ENCODE data around the gene CRCP.
"Not testable (repeated sequence)": the region's sequence is repeated elsewhere in the genome, so short reads cannot be mapped to it uniquely, and the experiment has no call there.

Gene CRCP

DNA sequence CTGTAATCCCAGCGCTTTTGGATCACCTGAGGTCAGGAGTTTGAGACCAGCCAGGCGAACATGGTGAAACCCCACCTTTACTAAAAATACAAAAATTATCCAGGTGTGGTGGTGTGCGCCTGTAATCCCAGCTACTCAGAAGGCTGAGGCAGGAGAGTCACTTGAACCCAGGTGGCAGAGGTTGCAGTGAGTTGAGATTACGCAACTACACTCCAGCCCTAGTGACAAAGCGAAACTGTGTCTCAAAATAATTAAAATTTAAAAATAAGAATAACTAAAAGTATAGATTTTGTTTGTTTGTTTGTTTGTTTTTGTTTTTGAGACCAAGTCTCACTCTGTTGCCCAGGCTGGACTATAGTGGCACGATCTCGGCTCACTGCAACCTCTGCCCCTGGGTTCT, 41.4 kb downstream of the CRCP start:
- DNase-seq (ENCODE audit: low read depth, low spot score): not testable (repeated sequence)

DNA sequence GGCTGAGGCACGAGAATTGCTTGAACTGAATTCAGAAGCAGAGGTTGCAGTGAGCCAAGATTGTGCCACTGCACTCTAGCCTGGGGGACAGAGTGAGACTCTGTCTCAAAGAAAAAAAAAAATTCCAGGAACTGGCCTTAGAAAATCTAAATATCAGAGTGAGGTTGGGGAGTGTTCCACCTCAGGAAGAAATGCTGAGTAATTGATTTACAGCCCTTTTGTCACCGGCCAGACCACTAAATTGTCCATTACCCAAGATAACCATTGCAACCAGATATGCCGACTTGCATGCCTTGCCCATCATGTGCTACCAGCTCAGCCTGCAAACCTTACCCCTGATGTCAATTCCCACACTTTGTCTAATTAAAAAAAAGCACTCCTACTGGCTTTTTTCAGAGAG, 42.4 kb downstream of the CRCP start:
- no peak for DNase-seq (ENCODE audit: low read depth, low spot score)

DNA sequence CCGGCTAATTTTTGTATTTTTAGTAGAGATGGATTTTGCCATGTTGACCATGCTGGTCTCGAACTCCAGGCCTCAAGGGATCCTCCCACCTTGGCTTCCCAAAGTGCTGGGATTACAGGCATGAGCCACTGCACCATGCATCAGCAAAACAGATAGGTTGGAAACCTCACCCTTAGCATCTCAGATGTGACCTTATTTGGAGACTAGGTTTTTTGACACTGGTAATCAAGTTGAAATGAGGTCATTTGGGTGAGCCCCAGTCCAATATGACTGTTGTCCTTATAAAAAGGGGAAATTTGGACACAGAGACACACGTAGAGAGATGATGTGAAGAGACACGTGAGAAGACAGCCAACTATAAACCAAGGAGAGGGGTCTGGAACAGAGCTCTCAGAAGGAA, 48.0 kb downstream of the CRCP start:
- DNase-seq (ENCODE audit: low read depth, low spot score): no peak

DNA sequence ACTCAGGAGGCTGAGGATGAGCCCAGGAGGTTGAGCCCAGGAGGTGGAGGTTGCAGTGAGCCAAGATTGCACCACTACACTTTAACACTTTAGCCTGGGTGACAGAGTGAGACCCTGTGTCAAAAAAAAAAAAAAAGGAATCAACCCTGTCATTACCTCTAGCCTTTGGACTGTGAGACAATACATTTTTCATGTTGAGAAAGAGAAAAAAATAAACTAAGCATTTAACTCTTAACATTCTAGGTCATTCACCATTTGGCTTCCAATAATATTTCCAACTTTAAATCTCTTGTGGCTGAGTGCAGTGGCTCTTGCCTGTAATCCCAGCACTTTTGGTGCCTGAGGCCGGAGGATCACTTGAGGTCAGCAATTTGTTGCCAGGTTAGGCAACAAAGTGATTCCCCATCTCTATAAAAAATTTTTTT, 48.6 kb downstream of the CRCP start:
- no peak for DNase-seq (ENCODE audit: low read depth, low spot score)

DNA sequence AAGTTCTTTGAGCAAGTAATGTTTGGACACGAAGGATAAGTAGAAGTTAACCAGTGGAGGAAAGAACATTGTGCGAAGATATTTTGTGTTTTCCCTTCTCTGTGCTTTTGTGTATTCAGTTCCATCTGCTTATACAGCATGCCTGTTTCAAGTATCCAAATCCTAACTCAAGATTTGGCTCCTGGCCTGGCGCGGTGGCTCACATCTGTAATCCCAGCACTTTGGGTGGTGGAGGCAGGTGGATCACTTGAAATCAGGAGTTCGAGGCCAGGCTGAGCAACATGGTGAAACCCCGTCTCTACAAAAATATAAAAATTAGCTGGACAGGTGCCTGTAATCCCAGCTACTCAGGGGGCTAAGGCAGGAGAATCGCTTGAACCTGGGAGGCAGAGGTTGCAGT, 49.7 kb downstream of the CRCP start:
- DNase-seq (ENCODE audit: low read depth, low spot score): no peak

DNA sequence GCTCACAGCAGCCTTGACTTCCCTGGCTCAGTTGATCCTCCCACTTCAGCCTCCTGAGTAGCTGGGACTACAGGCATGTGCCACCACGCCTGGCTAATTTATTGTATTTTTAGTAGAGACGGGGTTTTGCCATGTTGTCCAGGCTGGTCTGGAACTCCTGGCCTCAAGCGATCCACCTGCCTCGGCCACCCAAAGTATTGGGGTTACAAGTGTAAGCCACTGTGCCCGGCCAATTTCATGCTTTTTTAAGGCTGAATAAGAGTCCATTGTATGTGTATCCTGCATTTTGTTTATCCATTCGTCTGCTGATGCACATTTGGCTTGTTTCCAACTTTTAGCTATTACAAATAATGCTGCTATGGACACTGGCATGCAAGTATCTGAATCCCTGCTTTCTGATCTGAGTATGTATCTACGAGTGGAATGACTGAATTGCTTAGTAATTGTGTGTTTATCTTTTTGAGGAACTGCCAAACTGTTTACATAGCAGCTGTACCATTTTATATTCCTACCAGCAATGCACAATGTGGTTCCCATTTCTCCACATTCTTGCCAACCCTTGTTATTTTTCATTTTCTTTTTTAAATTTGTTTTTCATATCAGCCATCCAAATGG, 53.2 kb downstream of the CRCP start:
- no peak for DNase-seq (ENCODE audit: low read depth, low spot score)

DNA sequence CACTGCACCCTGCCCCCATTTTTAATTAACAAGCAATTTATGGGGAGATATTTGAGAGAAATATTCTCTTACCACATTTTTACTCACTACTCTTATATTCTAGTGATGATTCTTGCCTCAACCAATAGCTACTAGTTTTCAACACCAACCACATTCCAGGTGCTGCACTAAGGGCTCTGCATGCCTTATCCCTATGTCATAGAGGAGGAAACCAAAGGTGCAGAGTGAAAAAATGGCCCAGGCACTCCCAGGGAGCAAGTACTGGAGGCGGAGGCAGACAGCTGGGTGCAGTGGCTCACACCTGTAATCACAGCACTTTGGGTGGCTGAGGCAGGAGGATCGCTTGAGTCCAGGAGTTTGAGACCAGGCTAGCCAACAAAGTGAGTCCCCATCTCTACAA, 55.0 kb downstream of the CRCP start:
- no peak for DNase-seq (ENCODE audit: low read depth, low spot score)

DNA sequence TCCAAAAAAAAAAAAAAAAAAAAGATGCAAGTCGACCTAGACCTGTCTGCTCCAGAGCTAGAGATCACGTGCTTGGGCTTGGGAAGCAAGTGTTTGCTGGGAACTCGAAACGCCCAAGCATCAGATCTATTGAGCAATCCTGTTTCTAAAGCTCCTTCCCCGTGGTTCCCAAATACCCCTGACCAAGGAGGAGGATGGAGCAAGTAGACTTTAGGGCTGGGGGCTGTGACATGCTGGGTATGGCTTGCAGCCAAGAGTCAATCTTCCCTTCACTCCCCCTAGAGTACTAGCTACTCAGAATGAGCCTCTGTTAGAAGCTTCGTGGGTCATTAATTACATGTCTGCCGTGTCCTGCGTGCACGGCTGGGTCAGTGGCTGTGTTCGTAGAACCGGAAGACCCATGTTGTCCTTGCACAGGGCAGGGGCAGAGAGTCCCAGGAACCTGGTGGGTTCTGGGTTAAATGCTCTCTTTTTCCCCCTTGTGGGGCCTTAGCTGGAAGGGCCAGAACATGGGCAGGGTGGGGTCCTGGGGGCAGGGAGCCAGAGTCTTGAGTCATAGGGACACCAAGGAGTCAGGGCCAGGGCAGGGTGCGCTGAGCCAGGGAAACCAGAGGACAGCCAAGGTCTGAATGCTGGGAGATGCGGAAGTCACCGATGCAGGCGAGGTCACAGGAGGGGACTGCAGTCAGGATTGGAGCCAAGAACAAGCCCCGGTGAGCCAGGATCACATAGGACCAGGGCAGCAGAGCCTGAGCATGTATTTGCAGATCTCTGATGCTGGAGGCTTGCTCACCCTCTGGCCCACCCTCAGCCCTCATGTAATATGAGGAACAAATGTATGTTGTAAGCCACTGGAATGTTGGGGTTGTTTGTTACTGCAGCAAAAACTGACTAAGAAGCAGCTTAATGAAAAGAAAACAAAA, 55.9 kb downstream of the CRCP start:
- DNase-seq (ENCODE audit: low read depth, low spot score): no peak

DNA sequence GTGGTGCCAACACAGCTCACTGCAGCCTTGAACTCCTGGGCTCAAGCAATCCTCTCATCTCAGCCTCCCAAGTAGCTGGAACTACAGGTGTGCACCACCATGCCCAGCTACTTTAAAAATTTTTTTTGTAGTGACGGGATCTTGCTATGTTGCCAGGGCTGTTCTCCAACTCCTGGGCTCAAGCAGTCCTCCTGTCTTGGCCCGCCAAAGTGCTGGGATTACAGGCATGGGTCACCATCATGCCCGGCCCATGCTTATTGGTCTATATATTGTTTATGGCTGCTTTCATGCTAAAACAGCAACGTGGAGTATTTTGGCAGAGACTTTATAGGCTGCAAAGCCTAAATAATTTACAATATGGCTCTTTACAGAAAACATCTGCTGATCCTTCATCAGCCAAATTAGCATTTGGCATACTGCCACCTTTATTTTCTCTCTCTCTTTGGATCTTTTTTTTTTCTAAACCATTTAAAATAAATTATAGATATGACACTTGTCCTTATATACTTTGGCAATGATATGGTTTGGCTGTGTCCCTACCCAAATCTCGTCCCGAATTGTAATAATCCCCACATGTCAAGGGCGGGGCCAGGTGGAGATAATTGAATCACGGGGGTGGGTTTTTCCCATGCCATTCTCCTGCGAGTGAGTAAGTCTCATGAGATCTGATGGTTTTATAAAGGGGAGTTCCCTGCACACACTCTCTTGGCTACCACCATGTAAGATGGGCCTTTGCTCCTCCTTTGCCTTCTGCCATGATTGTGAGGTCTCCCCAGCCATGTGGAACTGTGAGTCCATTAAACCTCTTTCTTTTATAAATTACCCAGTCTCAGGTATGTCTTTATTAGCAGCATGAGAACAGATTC, 58.1 kb downstream of the CRCP start:
- not testable (repeated sequence) for DNase-seq (ENCODE audit: low read depth, low spot score)

DNA sequence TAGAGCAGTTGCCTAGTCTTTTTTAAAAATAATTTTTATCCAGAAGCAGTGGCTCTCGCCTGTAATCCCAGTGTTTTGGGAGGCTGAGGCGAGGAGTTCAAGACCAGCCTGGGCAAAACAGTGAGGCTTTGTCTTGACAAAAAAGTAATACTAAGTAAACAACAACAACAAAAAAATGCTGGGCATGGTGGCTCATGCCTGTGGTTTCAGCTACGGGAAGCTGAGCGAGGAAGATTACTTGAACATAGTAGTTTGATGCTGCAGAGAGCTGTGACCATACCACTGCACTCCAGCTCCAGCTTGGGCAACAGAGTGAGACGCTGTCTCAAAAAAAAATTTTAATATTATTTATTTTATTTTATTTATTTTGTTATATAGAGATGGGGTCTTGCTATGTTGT, 59.2 kb downstream of the CRCP start:
- DNase-seq (ENCODE audit: low read depth, low spot score): no peak

DNA sequence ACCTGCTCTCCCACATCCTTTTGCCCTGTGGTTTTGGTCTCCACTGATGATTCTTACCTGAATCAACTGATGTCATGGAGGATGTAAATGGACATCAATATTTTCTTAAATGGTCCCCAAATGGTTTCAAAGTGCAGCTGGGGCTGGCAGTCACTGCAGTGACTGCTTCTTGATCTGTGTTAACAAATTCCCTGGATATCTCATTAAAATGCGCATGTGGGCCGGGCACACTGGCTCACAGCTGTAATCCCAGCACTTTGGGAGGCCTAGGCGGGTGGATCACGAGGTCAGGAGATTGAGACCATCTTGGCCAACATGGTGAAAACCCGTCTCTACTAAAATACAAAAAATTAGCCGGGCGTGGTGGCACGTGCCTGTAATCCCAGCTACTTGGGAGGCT, 60.4 kb downstream of the CRCP start:
- not testable (repeated sequence) for DNase-seq (ENCODE audit: low read depth, low spot score)

DNA sequence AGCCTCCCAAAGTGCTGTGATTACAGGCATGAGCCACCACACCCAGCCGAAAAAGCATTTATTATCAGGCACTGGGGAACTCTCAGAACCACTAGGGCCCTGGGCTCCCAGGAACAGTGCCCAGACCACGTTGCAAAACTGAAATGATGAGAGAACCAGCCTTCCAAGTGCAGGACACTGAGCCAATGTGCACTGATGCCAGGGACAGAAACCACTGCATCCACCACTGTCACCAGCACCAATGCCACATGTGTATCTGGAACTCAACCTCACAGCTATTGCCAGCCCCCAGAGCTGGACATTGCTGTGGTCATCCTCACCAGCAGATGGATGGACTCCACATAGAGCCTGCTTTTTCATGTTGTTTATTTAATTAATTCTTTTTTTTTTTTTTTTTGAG, 62.3 kb downstream of the CRCP start:
- DNase-seq (ENCODE audit: low read depth, low spot score): no peak

DNA sequence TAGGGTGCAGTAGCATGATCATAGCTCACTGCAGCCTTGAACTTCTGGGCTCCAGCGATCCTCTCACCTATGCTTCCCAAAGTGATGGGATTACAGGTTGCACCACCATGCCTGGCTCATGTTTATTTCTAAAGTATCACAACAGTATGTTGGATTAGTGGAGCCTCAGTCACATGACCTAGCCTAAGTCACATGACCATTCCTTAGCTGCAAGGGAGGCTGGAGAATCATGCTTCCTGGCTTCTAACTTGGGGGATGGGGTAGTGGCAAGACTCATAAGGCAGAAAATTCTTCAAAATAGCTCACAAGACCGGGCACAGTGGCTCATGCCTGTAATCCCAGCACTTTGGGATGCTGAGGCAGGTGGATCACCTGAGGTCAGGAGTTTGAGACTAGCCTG, 63.6 kb downstream of the CRCP start:
- DNase-seq (ENCODE audit: low read depth, low spot score): no peak

DNA sequence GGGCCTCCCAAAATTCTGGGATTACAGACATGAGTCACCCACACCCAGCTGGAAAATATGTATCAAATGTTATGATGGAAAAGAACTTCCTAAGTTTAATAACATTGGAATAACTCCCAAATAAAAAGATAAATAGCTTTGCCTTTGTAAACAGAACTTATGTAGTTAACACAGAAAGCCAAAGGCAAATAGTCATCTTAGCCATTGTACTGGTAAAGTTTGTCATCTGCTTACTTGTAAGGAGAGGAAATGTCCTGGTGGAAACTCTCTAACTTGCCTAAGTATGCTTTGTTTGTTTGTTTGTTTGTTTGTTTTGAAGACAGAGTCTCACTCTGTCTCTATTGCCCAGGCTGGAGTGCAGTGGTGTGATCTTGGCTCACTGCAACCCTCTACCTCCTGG, 66.7 kb downstream of the CRCP start:
- no peak for DNase-seq (ENCODE audit: low read depth, low spot score)

DNA sequence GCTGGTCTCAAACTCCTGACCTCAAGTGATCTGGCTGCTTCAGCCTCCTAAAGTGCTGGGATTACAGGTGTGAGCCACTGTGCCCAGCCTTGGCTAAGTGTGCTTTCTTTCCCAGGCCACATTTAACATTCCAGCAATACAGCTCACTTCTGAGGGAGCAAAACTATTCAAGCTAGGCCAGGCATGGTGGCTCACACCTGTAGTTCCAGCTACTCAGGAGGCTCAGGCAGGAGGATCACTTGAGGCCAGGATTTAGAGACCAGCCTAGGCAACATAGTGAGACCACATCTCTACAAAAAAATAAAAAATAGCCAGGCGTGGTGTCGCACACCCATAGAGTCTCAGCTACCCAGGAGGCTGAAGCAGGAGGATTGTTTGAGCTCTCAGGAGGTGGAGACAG, 67.2 kb downstream of the CRCP start:
- no peak for DNase-seq (ENCODE audit: low read depth, low spot score)

DNA sequence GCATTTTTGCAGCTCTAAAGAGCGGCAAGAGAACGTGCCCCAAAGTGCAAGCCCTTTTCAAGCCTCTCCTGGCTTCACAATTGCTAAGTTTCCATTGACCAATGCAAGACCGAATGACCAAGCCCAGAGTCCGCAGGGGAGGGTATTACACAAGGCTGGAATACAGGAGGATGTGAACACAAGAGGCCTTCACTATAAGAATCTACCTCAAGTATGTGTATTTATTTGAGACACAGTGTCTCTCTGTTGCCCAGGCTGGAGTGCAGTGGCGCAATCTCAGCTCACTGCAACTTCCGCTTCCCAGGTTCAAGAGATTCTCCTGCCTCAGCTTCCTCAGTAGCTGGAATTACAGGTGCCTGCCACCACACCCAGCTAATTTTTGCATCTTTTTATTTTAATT, 68.3 kb downstream of the CRCP start:
- DNase-seq (ENCODE audit: low read depth, low spot score): no peak

DNA sequence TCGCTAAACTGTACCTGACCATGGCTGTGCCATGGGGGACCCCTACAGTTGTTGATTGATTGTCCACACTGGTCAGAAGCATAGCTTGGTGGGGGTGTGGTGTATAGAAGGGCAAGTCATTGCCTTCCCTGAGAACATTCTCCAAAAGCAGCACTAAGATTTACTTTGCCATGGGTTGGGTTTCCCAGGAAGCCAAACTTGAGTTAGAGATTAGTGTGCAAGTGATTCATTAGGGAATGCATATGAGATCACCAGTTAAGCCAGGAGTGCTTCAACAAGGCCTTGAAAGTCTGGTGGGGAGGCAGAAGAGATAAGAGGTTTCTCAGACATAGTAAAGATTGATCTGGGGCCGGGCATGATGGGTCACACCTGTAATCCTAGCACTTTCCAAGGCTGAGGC, 69.1 kb downstream of the CRCP start:
- DNase-seq (ENCODE audit: low read depth, low spot score): no peak

DNA sequence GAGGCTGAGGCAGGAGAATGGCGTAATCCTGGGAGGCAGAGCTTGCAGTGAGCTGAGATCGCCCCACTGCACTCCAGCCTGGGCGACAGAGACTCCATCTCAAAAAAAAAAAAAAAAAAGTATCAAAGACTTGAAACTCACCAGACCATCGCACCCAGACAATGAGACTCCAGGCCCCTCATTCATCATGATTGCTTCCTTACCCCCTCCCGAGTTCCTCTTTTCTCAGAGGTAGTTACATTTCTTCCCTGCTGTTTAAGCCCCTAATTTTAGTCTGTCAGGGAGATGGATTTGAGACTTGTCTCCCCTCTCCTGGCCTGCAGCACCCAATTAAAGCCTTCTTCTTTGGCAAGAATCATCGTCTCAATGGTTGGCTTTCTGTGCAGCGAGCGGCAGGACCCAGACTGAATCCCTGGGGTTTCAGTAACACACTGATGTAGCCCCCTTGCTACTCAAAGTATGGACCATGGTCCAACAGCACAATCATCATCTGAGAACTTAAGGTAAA, 71.1 kb downstream of the CRCP start:
- DNase-seq (ENCODE audit: low read depth, low spot score): no peak

DNA sequence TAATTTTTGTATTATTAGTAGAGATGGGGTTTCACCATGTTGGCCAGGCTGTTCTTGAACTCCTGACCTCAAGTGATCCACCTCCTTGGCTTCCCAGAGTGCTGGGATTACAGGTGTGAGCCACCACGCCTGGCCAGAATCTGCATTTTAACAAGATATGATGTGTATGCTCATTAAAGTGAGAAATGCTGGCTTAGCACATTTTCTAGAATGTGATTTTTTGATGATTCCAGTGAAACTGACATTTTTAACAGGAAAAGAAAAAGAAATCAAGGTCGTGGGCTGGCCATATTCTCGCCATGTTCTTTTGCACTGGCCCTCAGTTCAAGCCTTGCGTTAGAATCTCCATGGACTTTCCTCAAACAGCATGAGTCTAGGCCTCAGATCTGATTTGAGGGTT, 72.3 kb downstream of the CRCP start:
- DNase-seq (ENCODE audit: low read depth, low spot score): no peak

DNA sequence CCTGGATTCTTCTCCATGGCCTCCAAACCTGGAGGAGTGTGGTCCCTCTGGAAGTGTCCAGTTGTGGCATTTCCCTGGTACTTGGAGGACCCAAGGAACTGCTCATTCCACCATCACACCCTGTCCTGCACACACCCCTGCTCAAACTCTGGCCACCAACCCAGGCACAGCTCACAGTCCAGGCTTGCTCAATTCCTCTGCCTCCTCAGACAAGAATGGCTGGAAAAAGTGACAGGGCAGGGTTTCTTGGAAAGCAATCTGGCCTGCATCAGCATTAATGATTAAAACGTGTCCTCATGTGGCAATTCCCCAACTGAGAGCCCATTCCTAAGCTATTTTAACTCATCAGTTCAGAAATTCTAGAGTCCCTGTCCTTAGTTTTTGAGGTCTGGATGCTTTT, 73.3 kb downstream of the CRCP start:
- no peak for DNase-seq (ENCODE audit: low read depth, low spot score)

DNA sequence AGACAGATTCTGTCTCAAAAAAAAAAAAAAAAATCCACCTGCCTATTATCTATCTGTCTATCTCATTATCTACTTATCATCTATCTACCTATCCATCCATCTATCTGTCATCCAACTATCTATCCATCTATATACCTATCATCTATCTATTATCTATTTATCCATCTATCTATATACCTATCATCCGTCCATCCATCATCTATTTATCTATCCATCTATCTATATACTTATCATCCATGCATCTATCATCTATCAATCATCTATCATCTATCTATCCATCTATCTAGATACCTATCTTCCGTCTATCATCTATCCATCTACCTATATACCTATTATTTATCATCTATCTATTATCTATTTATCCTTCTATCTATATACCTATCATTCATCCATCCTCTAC, 74.0 kb downstream of the CRCP start:
- no peak for DNase-seq (ENCODE audit: low read depth, low spot score)
